HG02763 (cell line): Measurements from ENCODE around the gene PARVA.

ENCODE experiments used
- ATAC-seq: cut with Tn5 transposase; IDR thresholded peaks from one replicate; pipeline ENCODE4 v1.9.1; 2021; ENCODE audit warnings: mild to moderate bottlenecking, moderate library complexity; ENCODE audit not compliant: unreplicated experiment

Gene PARVA

DNA sequence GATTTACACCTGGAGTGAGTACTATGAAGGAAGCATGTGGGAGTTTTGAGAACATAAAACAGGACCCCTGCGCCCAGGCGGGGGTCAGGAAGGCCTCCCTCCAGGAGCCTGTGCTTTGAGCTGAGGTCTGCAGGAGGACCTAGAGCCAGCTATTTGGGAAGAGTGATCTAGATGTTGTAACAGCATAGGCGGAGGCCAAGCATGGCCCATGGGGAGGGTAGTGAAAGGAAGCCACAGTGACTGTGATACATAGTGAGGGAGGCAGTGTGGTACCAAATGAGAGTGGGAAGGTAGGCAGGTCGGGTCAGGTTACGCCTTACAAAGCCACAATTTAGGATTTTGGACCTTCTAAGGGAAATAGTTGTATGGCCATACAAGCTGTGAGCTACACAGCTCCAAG, 147.5 kb downstream of the PARVA start:
- no peak for ATAC-seq

DNA sequence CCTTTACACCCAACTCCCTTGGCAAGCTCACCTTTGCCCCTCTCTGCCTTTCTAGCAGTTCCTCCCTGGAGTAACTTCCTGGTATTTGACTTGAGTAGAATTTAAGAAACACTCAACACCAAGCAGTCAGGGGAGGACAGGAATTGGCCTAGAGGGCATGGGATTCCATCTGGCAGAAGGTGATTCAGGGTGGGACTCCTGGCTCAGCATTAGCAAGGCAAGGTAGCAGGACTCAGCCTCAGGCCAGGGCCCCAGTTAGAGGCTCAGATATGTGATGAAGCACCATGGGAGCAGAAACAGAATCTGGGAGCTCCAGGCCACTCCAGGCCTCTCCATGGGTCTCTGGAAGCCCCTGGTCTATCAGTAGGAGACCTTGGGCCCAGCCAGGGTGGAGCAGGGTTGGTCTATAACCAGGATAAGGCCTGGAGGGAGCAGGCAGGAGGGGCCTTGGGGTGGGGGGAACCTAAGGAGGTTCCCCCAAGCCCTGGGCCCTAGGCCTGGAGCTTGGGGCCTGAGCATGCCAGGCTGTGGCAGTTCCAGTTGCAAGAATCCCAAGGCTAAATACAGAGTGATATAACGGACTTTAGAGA, 148.2 kb downstream of the PARVA start:
- ATAC-seq: no peak

DNA sequence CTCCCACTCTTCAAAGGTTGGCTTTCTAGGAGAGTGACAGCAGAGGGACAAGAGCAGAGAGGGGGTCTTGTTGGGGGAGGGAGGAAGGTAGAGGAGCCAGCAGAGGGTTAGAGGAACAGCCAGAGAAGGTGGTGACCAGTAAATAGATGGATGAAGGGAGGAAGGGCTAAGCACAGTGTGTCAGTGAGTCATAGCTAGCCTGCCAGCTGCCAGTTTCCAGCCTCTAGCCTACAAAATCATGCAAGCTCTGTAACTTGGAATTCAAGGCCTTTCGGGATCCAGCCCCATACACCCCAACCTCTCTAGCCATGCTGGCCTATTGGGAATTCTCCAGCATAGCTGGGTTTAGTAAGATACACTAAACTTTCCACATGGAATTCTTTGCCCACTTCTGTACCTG, 149.4 kb downstream of the PARVA start:
- ATAC-seq: no peak

DNA sequence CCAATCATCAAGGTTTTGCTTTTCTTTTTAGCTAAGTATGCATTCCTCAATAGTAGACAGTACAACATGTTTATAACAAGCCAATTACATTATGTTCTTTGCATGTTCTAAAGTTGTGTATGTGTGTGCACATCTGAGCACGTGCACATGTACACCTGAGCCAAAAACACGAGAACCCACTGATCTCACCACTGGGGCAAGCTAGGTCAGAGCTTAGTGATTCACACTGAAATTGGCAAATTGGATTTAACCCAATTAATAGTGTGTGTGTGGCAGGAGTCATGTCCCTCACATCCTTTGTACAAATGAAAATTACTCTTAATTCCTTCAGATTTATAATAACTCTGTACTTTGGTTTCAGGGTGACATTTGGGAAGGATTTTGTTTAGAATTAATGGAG, 151.1 kb downstream of the PARVA start:
- ATAC-seq: no peak

DNA sequence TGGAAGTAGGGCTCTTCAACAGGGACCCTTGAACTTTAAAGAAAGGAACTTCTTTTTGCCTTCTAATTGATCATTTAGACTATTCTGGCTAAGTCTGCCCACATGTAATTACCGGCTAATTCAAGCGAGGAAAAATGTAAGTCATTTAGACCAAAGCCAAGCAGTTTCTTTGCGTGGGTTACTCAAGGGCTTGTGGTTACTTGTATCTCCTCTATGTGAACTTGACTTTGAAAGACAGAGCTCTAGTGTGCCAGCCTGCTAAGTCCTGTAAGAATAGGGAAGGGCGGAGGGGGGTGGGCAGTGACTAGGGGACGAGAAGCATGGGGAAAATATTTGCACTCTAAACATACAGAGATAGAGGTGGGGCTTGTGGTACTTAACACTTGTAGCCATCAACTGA, 151.7 kb downstream of the PARVA start:
- no peak for ATAC-seq

DNA sequence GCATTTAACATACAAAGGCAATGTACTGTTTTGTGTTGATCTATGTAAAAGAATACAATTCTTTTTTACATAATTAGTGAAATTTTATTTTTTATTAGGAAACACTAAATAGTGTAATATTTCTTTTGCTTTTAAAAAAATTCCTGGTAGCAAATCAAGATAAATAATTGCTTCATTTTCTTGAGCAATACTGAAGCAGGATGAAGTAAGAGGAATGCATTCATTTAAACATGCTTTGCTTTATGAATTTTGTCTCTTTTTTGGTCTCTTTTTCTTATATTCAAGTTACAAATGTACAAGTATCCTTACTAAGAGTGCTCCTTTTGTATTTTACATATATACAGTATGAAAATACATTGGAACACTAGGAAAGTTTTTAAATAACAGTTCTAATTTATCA, 152.4 kb downstream of the PARVA start:
- ATAC-seq: no peak

DNA sequence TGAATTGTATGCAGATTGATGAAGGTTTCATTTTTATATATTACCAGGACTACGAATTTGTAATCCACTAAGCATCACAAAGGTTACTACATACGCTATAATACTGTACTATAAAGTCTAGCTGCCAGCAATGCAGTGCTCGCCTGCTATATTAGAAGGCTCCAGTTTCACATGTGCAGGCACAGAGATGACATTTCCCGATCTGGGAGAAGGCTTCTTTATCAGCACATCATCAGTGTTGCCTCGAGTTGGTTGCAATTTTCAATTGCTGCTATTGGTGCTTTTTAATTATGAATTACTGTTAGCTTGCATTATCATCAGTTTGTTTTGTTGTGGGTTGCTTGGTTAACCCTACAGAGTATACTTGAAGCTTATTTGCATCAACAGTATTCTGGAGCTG, 153.6 kb downstream of the PARVA start:
- ATAC-seq: no peak

DNA sequence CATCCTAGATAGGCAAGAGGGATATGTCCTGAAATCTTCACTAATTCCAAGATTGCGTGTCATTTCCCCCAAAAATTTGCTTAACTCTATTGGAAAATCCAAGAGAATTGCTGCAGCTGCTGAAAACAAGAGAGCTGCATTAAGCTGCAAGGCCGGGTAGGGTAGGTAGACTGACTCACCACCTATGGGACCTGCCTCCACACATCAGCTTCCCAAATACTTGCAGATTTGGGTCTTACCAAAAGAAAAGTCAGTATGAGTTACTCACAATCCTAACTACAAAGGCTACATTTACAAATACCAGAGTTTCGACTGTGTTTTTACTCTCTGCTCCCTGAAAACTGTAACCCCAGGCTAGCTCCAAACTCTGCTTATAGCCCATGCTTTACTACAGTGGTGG, 154.3 kb downstream of the PARVA start:
- ATAC-seq: no peak

DNA sequence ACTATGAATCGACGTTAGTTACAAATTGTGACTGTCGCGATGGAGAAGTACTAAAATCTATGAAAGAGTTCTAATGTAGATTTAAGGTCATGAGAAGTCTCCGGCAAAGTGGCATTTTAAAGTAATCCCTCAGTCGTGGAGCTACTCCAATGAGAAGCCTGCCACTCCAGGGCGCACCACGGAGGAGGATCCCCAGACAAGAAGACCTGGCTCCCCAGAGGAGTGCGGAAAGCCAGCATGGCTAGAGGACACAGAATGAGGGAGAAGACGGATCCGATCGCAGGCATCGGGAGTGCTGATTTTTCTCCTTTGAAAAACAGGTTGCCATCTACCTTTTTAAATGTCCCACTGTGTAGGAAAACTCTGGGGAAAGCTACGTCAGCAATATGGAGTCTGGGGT, 155.2 kb downstream of the PARVA start:
- ATAC-seq: no peak

DNA sequence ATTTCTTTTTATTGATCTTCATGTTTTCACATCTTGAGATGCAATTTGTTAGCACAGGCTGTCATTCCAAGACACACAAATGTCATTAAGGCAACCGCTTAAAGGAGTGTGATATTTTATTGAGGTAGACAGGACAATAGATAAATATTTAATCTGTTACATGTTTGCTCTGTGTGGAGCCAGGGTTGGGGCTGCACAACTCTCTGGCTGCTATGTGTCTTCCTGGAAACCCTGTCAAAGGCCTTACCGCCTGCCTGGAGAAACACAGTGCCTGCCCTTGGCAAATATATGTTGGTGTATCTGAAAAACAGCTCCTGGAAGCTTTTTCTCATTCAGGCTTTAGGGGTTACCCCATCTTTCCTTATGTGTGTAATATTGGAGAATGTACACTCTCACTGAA, 157.2 kb downstream of the PARVA start:
- no peak for ATAC-seq

DNA sequence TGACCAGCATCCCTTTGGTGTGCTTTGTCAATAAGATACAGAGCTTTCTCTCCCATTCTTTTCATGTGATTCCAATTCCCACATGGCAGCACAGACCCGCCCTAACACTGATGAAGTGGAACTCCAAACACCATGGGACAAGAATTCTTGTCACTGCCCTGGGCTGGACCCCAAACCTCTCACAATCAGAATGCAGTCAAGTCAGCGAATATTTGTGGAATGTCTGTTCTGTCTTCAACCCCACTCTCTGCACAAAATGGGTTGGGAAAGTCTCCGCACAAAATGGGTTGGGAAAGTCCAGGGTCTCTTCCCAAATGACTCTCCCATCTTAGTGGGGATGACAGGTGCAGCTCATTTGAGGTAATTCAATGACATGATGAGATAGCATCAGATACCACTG, 157.9 kb downstream of the PARVA start:
- ATAC-seq: no peak

DNA sequence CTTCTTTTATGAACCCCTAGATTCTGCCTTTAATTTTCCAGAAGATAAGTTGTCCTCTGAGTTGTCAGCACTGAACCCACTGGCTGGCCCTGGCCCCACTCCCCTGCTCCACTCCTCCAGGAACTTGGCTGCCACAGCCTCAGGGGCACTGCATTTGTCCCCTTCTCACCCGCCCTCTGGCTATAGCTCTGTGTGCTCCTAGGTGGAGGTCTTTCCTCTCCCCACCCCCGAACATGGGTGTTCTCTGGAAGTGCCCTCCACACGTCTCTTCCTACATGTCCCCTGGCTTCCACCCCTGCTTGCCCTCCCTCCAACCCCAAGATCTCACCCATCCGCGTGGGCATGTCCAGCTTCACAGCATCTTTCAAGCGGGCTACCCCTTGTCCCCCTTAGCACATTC, 159.2 kb downstream of the PARVA start:
- ATAC-seq: no peak

DNA sequence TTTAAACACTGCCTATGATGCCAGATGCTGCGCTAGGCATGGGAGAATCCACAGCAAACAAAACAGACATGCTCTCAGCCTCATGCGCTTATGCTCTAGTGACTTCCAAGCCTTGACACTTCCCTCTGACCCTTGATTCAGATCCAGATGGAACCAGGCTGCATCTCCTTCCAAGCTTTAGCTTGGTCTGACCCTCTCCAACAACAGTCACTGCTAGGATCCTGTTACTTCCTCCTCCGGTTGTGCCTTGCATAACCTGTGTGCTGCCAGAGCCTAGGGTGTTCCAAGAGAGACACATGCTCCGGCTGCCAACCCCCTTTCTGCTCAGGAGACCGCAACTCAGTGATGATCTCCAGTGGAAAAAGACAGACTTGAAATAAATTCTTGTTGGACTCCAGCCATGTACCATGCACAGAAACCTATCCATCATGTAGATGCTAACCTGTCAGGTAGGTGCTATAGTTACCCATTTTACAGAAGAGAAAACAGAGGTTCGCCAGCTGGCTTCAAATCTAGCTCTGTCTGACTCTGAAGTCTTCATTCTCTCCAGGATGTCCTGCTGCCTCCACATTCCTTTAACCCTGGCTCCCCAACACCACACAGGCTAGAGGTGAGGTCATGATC, 160.5 kb downstream of the PARVA start:
- no peak for ATAC-seq

DNA sequence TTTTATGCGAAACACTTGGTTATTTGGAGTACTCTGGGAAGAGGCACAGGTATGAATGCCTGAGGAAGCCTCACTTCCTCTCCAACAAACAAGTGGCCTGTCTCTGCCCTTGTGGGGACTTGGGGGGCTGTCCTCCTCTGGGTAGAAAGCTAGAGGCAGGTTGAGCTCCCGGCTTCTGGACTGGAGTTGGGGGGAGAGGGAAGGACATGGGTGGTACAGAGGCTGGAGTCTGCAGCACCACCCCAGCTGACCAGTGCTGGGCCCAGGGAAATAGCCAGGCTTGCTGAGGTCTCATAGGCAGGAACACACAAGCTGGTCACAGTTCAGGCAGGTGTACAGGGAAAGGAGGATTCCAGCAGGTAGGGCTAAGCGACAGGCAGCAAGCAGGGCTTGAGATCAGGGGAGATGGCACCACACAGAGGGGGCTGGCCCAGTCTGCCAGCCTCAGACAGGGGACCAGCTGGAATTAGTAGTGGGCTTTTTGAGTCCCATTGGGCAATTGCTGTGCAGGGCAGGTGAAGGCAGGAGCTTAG, 161.6 kb downstream of the PARVA start:
- no peak for ATAC-seq

DNA sequence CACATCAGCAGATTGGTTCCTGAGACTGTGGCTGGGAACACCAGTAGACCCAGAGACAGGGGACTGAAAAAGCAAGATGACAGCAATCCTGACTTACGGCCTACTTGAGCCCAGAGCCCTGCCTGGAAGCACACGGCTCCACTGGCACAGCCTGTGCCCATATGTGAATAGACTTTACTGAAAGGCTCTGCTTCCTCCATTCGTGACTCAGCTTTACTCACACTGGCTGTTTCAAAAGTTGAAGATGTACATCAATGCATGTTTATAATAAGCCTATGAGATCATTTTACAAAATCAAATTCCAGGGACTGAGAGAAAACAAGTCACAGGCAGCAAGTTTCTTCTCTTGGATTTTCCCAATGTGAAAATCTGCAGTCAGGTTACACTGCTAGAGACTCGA, 162.2 kb downstream of the PARVA start:
- no peak for ATAC-seq

DNA sequence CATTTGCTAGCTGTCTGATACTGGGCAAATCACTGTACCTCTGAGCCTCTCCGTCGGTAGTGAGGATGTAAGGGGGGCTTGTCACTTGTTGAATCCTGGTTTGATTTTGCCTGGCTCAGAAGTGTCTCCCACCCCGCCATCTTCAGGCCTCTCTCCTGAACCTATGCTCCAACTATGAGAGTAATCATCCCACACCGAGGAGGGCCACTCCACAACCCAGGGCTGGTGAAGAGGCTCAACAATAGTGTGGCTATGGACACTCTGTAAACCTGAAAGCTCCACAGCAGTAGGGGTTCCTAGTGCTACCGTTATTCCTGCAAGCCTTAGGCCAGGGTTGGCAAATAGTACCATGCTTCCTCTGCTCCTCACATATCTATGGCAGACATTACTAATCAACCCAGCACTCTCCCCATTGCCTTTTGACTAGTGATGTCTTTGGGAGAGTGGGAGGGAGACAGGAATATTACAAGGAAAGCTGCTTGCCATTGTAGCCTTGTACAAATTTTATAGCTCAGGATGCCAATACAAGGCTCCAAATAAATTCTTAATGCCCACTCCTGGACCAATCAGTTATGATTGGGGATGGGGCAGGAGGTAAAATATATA, 162.8 kb downstream of the PARVA start:
- ATAC-seq: no peak

DNA sequence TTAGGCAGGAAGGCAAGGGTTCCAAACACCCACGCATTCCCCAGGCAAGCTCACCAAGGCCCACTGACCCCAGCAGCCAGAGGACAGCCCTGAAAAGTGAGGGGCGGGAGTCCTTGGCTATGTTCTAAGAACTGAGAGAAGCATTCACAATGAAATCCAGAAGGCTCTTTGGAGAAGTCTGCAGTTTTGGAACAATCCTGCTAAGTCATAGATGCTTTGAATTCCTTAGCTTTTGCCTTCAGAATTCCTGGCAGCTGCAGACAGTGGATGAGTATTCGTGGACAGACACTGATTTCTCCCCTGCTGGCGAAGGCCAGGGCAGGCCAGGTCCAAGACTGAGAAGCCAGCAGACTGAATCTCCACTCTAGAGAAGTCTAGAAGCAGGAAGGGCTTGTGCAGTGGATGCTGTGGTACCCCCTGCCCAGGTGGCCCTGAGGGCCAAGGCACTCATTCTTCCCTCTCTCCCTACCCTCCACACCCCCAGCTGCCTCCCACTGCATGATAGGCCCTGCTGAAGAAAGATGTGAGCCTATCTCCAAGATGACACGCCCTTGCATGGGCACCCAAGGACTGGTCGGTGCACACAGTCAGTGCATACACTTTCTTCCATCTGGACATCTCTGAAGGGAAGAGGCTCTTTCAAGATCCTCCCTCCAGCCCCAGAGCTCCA, 163.7 kb downstream of the PARVA start:
- ATAC-seq: no peak

DNA sequence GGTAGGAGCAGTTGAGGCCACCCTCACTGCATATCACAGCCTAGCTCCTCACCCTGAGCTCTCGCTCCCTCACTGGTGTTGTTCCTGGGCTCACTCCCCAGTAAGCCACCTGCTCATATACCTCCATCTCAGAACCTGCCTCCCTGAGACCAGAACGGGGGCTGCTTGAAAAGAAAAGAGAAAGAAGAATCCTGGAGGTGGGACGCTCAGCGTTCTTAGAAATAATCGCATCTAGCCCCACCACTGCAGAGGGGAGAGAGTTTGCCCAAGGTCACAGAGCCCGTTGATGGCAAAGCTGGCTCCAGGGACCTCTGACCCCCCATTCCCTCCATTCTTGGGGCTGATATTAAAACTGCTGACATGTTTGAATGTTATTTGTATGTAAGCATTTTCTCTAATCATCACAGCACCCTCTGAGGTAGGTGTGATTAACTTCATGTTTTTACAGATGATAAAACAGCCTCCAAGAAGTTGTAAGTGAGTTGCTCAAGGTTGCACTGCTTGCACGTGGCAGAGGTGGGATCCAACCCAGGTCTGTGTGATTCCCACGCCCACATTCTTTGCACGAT, 164.3 kb downstream of the PARVA start:
- ATAC-seq: no peak

DNA sequence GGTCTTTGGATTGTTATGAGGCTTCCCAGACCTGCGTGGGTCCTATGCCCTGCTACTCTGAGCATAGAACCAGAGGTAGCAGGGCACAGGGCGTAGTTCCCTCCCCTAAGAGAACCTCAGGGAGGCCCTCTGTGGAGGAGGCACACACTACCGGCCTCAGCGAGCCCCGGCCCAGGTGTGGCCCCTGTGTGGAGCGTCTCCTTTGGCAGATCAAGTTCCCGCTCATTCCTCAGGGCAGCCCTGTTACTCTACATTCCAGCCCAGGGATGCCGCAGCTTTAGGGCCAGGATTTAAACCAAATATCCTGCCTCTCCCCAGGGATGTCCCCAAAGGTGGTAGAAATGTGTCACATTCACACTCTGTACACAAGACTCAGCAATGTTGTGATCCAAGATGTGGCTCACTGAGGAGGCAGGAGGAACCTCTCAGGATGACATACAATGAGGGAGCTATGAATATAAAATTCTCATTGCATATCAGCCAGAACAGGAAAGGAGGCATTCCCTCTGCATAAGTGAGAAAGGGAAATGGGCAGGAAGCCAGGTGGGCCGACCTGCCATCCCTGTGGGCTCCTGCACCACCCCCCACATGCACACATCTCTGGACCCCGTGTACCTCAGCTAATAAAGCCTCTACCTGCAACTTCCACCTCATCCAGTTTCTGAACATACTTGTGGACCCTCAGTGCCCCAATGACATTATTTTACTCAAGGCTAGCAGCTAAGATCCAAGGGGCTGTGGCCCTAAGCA, 165.0 kb downstream of the PARVA start:
- no peak for ATAC-seq

DNA sequence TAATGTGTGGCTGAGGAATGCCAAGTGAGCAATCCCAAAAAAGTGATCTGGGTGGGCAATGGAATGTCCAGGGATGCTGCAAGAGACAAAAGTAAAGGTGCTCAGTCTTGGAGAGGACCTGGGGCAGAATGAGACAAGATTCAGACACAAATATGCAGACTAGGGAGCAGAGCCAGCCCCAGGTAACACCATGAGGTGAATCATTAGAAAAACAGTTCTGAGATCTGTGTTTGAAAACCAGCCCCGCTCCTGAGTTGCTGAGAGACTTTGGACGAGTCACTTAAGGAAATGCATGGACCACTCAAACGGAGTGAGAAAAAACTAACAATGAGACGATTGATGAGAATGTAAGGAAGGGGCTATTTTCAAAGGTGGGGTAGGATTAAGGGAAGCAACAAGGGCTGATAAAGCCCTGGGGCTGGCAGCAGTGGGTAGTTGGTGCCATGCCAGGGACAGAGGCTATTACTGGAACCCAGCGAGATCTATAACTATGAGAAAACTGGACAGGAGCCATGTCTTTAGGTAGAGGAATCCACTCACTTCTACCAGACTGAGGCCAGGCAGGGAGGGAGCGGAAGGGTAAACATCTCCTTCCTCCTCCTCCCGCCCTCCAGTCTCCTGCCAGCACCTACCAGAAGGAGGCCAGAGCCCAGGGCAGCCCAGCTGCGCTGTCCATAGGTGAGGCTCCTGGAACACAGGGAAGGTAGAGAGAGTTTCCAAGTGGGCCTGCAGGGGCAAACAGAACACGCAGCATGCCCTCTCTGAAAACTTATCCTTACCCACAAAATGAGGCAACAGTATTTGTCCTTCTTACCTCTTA, 166.4 kb downstream of the PARVA start:
- ATAC-seq: no peak
